COLO668 (cell line): ENCODE results near the gene TCF7.

Experiments
- DNase-seq: peaks from one replicate; lab custom pipeline; 2025; ENCODE audit not compliant: unreplicated experiment; lab: John Stamatoyannopoulos, UW

The TCF7 gene

GRCh38 chr5:134176511-134177368 is 62.3 kb downstream of the TCF7 start, which contains the start of gene SKP1:
Gene SKP1 (minus strand): TSS chr5:134176950. CDS start chr5:134174022, 2,928 bp downstream.
- peak; percentile 81 for DNase-seq

DNA sequence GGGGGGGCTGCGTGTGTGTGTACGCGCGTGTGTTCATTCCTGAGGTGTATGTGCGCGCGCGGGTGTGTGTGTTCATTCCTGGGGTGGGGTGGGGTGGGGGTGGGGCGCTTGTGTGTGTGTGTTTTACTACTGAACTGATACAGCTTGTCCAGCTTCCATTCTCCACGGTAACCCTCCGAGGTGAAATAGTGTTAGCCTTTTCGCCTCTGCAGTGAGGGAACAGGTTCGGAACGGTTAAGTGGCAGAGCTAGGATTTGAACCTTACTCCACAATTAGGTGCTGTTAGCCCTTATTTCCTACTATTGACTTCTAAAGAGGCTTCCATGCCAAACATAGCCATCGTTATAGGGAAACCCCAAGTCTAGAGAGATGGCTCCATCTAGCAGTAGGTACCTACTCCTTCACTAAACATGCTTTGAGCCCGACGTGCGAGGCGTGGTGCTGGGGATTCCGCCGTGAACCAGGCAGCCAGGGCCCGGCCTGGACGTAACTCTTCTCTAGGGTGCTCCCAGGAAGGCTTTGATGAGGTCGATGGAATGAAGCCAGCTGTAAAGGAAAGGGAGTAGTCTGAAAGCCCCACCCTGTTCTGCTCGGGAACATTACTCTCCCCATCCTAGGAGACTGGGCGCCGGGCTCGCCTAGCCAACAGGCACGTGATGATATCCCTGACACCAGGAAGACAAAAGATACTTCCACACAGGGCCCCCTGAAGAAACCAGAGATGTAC is 63.1 kb downstream of the TCF7 start:
- DNase-seq, result peak; percentile 35

GRCh38 chr5:134178096-134178419 is 63.6 kb downstream of the TCF7 start:
- no peak for DNase-seq

- DNase-seq, result no peak
These were observed 69.0 kb downstream of the TCF7 start for GRCh38 chr5:134183481-134183880.

- peak; percentile 48 for DNase-seq
These were observed 70.0 kb downstream of the TCF7 start for GRCh38 chr5:134184155-134185135.

GRCh38 chr5:134188092-134188491 is 73.6 kb downstream of the TCF7 start:
- DNase-seq, result no peak

GRCh38 chr5:134189031-134189430 is 74.5 kb downstream of the TCF7 start:
- no peak for DNase-seq

GRCh38 chr5:134195666-134196065 is 81.2 kb downstream of the TCF7 start:
- DNase-seq, result no peak
